ENCODE measurements around the gene SAMMSON.

DNA sequence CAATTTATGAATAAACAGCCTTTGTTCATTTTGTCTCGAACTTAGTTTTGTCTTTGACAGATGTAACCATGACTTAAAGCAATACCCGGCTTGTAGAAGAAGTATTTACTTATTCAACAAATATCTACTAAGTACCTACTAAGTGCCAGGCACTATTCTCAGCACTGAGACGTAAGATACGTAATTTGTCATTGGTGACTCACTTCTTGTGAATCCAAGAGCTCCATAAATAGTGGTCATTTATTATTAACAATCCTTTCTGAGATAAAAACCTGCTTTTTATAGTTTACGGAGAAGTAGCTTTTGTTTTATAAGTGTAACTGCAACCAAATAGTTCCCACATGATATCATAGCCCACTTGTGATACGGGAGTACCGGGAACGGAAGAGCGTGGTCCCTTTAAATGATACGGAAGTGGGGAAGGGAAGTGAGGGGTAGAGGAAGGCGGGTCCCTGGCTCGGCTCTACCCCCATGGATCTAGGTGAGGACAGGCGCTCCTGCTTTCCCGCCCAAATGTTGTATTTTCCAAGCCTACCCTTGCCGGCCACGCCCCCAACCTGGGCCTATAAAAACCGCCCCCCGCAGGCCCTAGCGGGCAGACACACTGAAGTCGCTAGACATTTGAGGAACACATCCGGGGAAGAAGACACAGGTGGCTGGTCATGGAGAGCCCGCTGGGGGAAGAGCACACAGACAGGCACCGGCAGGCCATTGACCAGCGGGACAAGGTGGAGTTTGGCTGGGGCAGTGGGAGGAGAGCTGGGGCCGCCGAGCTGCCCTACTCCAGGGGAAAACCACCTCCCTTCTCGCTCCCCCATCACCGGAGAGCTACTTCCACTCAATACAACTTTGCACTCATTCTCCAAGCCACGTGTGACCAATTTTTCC, at the start of gene SAMMSON:
- TF ChIP-seq, protein P1, sequence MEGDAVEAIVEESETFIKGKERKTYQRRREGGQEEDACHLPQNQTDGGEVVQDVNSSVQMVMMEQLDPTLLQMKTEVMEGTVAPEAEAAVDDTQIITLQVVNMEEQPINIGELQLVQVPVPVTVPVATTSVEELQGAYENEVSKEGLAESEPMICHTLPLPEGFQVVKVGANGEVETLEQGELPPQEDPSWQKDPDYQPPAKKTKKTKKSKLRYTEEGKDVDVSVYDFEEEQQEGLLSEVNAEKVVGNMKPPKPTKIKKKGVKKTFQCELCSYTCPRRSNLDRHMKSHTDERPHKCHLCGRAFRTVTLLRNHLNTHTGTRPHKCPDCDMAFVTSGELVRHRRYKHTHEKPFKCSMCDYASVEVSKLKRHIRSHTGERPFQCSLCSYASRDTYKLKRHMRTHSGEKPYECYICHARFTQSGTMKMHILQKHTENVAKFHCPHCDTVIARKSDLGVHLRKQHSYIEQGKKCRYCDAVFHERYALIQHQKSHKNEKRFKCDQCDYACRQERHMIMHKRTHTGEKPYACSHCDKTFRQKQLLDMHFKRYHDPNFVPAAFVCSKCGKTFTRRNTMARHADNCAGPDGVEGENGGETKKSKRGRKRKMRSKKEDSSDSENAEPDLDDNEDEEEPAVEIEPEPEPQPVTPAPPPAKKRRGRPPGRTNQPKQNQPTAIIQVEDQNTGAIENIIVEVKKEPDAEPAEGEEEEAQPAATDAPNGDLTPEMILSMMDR (IDR thresholded peaks at IDR 0.05): no peak
- TF ChIP-seq POLR2AphosphoS5 (IDR thresholded peaks at IDR 0.05): no peak

All from breast epithelium (tissue), 3 donors.